SK-N-MC (cell line): Measurements from ENCODE around the gene PRRC2B.

Source experiments
- DNase-seq: peaks from one replicate; pipeline ENCODE4 v3.0.0-alpha.2; 2011; ENCODE audit warnings: low read depth, low spot score
- H3K27ac ChIP-seq: fragments of 200-600 bp; sonication (generic); 2 replicates; pipeline ENCODE4 v1.5.1; 2016; ENCODE audit warnings: mixed run types
- H3K36me3 ChIP-seq: fragments of 200-600 bp; sonication (generic); 2 replicates; pipeline ENCODE4 v1.6.1; 2017; ENCODE audit warnings: antibody characterized with exemption, low read length, mixed read lengths; ENCODE audit not compliant: insufficient read depth
- H3K4me3 ChIP-seq: fragments of 200-600 bp; sonication (generic); 2 replicates; pipeline ENCODE4 v1.5.1; 2016
- H3K9ac ChIP-seq: fragments of 200-600 bp; sonication (generic); 2 replicates; pipeline ENCODE4 v1.8.0; 2017; ENCODE audit warnings: mixed run types, mixed read lengths; ENCODE audit not compliant: insufficient read length
- H3K9me3 ChIP-seq: fragments of 200-600 bp; sonication (generic); 2 replicates; pipeline ENCODE4 v1.6.1; 2017; ENCODE audit warnings: low read depth, mild to moderate bottlenecking, antibody characterized with exemption, low read length, moderate library complexity, mixed read lengths
- EZH2 ChIP-seq: fragments of 200-600 bp; sonication (generic); IDR thresholded peaks from one replicate; pipeline ENCODE4 v1.6.1; 2017; ENCODE audit warnings: antibody characterized with exemption
- FOXP2 ChIP-seq: optimal IDR thresholded peaks from 2 replicates; pipeline ENCODE3; 2011; ENCODE audit warnings: mild to moderate bottlenecking, moderate library complexity; ENCODE audit not compliant: insufficient read depth; ENCODE audit errors: extremely low read length, control extremely low read depth
- POLR2AphosphoS5 ChIP-seq: IDR thresholded peaks from 2 replicates; pipeline ENCODE4 v1.6.1; 2012; ENCODE audit warnings: mild to moderate bottlenecking, low read depth, low read length, borderline replicate concordance

Gene PRRC2B

DNA sequence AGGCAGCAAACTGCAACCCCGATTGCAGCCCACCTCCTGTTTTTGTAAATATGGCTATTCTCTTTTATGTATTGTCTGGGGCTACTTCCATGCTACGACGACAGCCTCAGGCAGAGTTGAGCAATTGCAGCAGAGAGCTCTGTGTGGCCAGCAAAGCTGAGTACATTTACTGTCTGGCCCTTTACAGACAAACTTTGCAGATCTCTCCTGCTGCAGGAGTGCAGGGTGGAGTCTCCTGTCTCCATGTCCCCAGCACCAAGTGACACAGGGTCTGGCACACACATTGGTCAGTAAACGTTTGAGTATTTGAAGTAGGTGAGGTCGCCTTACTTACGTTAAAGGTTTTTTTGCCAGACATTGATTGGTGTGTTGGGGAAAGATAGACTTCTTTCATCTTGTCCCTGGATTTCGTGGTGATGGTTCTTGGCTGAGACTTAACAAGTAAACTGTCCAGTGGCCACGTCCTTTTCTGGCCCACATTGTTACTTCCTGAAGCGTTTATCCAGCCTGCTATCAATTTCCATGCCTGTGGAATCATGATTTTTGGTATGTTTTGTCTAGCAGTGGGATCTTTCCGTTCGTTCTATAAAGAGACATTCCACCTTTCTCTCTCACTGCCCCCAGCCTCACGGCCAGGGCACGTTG is 27.2 kb downstream of the PRRC2B start:
- Histone ChIP-seq H3K4me3 (no peak overlapping the region), H3K9ac (no peak overlapping the region), H3K9me3 (no peaks in the 10 kb centered on the region), H3K27ac (no peak overlapping the region), H3K36me3 (peaks cover 48% of the 10 kb centered on the region)
- TF ChIP-seq EZH2 (no peak), POLR2AphosphoS5 (no peak), FOXP2 (no peak)
- no peak for DNase-seq

- Histone ChIP-seq H3K9me3 (no peaks in the 10 kb centered on the region), H3K36me3 (peaks cover 54% of the 10 kb centered on the region), H3K27ac (no peak overlapping the region), H3K9ac (no peak overlapping the region), H3K4me3 (no peak overlapping the region)
- TF ChIP-seq EZH2 (no peak), POLR2AphosphoS5 (no peak), FOXP2 (no peak)
- DNase-seq = no peak
Measured at GRCh38 chr9:131421691-131422090, 27.8 kb downstream of the PRRC2B start.

- no peak overlapping the region for H3K9ac ChIP-seq
- TF ChIP-seq FOXP2 = no peak
- TF ChIP-seq EZH2 = no peak
- TF ChIP-seq POLR2AphosphoS5 = no peak
- H3K4me3 ChIP-seq = no peak overlapping the region
- H3K9me3 ChIP-seq = no peaks in the 10 kb centered on the region
- H3K36me3 ChIP-seq = peaks cover 51% of the 10 kb centered on the region
- H3K27ac ChIP-seq = no peak overlapping the region
- DNase-seq = no peak
Measured at GRCh38 chr9:131422241-131422792, 28.4 kb downstream of the PRRC2B start.

GRCh38 chr9:131423171-131423581 is 29.3 kb downstream of the PRRC2B start:
- Histone ChIP-seq H3K27ac (no peak overlapping the region), H3K9me3 (no peaks in the 10 kb centered on the region), H3K4me3 (no peak overlapping the region), H3K36me3 (peaks cover 46% of the 10 kb centered on the region), H3K9ac (no peak overlapping the region)
- no peak for DNase-seq
- TF ChIP-seq POLR2AphosphoS5 = no peak
- no peak for TF ChIP-seq FOXP2

DNA sequence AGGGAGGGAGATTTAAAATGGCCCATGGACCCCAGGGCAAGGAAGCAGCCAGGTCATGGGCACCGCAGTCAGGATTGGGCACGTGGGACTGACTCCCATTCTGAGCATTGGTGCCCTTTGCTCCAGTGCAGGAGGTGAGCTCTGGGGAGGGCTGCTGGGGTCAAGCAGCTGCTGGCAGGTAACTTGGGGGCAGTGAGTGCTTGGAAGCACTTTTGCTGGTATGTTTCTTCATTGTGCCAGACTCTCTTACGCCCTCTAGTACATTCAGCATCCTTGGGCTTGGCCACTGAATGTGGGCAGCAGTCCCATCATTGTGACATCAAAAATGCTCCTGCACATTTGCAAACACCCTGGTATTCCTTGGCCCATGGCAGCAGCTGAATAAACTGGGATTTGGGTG is 32.7 kb downstream of the PRRC2B start:
- no peaks in the 10 kb centered on the region for H3K9me3 ChIP-seq
- H3K27ac ChIP-seq = no peak overlapping the region
- TF ChIP-seq EZH2 = no peak
- no peak for TF ChIP-seq POLR2AphosphoS5
- TF ChIP-seq FOXP2 = no peak
- H3K36me3 ChIP-seq = peaks cover 45% of the 10 kb centered on the region
- no peak for DNase-seq
- H3K4me3 ChIP-seq = no peak overlapping the region
- no peak overlapping the region for H3K9ac ChIP-seq

DNA sequence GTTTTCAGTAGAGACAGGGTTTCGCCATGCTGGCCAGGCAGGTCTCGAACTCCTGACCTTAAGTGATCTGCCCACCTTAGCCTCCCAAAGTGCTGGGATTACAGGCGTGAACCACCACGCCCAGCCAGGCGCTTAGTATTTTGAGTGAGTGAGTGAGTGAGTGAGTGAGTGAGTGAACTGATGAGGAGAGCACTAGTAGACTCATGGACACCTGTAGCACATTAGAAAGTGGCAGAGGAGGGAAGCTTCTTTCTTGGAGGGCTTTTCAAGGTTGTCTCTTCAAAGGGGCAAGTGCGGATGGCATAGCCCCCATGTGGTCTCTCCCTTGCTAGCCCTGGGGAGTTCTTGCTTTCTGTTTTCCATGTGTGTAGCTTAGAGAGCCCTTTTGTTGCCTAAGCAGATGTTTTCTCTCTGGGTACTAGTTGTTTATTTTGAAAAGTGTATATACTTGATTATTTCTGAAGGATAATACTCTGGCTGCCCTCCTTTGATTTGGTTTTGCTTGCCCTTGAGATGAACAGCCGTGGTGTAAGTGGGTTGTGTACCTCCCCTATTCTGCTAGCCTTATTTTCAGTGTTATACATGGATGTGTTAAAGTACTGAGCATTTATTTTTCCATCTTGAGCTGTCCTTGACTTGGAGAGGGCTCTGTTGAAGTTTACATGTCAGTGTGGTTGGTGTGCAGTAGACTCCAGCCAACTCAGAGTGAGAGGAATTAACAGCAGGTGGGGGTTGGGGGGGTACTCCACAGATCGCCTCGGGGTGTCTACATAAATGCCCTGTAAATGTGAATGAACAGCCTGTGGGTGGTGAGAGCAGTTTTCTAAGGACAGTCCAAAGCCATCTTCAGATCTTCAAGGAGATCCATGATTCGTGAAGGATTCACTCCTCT is 35.5 kb downstream of the PRRC2B start:
- DNase-seq = no peak
- Histone ChIP-seq H3K9ac (no peak overlapping the region), H3K36me3 (peaks cover 53% of the 10 kb centered on the region), H3K27ac (peak overlapping the region; percentile 71), H3K4me3 (no peak overlapping the region), H3K9me3 (no peaks in the 10 kb centered on the region)
- no peak for TF ChIP-seq FOXP2
- no peak for TF ChIP-seq POLR2AphosphoS5
- no peak for TF ChIP-seq EZH2

DNA sequence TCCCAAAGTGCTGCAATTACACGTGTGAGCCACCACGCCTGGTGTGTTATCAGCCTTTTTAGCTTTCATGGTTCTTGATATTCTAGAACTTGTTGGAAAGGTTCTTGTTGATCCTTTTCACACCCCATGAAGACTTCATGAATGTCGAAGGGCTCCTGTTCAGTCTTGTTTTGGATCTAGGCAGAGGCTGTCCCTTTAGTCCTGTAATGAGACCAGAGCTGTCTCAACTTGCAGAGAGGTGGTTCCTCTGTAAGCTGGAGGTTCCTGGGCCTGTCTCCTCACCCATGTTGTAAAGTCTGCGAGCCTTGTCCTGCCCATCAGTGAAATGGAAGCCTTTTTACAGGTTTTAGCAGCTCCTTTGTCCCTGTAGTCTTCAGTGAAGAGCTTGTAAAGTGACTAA is 38.2 kb downstream of the PRRC2B start:
- Histone ChIP-seq H3K27ac (no peak overlapping the region), H3K9ac (no peak overlapping the region), H3K9me3 (no peaks in the 10 kb centered on the region), H3K36me3 (peaks cover 66% of the 10 kb centered on the region), H3K4me3 (no peak overlapping the region)
- TF ChIP-seq FOXP2 = no peak
- TF ChIP-seq POLR2AphosphoS5 = no peak
- no peak for TF ChIP-seq EZH2
- no peak for DNase-seq

GRCh38 chr9:131432597-131433301 is 38.9 kb downstream of the PRRC2B start:
- TF ChIP-seq EZH2 (no peak), POLR2AphosphoS5 (no peak), FOXP2 (no peak)
- peaks cover 73% of the 10 kb centered on the region for H3K36me3 ChIP-seq
- no peak overlapping the region for H3K4me3 ChIP-seq
- no peaks in the 10 kb centered on the region for H3K9me3 ChIP-seq
- H3K27ac ChIP-seq = no peak overlapping the region
- no peak overlapping the region for H3K9ac ChIP-seq
- no peak for DNase-seq
